NCI-H2107 treated with DMSO at 0.1 percent for 48 hours (cell line): ENCODE measurements around the gene CACUL1.
"Not testable (repeated sequence)": the region's sequence is repeated elsewhere in the genome, so short reads cannot be mapped to it uniquely, and the experiment has no call there.

Experiments used
- DNase-seq: peaks from one replicate; lab custom pipeline; 2025; ENCODE audit not compliant: unreplicated experiment; lab: John Stamatoyannopoulos, UW

Gene CACUL1

DNA sequence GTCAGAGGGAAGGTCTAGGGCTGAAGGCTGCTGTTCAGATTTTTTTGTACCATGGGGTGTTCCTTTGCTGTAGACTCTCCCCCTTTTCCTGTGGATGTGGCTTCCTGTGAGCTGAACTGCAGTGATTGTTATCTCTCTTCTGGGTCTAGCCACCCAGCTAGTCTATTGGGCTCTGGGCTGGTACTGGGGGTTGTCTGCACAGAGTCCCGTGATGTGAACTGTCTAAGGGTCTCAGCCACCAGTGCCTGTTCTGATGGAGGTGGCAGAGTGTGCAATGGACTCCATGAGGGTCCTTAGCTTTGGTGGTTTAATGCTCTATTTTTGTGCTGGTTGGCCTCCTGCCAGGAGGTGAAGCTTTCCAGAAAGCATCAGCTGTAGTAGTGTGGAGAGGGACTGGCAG lies 96.6 kb downstream of the CACUL1 start:
- DNase-seq: not testable (repeated sequence)

GRCh38 chr10:118645294-118645693 lies 109.5 kb downstream of the CACUL1 start:
- DNase-seq: not testable (repeated sequence)

- no peak for DNase-seq
Observed at GRCh38 chr10:118642228-118642627, 112.5 kb downstream of the CACUL1 start.

GRCh38 chr10:118638680-118639079 lies 116.1 kb downstream of the CACUL1 start:
- no peak for DNase-seq

DNA sequence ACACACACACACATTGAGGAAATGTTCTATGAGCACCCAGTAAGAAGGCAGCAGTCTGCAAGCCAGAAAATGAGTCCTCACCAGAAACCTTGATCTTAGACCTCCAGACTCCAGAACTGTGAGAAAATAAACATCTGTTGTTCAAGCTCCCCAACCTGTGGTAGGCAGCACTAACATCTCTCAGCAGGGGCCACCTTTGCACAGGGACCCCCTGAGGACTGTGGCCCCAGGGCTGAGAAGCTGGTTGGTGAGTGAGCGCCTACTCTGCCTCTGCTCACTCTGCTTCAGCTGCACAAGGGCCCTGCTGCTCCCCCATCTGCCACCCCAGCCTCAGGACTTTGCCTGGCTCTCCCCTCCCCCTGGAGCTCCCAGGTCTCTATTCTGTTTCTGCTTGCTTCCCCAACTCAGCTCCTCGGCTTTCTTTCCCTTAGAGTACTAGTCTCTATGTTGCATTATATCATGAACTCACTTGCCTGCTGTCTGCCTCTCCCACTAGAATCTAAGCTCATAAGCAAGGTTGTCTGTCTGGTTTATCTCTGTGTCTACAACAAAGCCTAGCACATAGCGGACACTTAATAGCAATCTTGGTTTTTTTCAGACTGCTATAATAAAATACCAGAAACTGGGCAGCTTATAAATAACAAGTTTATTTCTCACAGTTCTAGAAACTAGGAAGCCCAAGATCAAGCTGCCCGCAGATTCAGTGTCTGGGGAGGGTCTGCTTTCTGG lies 118.9 kb downstream of the CACUL1 start:
- DNase-seq: no peak

GRCh38 chr10:118633786-118634185 lies 121.0 kb downstream of the CACUL1 start:
- DNase-seq: no peak

DNA sequence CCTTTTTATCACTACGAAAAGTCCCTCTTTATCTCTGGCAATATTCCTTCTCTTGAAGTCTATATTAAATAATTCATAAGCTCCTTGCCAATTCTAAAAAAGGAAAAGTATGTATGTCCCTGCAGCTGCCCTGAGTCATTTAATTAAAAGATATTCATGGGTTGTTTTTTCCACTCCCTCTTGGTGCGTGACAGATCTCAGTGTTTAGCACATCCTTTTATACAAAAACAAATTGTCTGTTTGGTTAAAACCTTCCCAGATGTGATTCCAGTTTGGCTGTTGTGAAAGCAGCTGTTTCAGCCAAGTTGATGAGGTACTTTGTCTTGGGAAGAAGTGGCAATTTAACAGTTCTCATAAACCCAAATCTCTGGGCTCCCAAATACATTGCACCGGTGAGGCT lies 125.6 kb downstream of the CACUL1 start:
- DNase-seq: no peak

- no peak for DNase-seq
Observed at GRCh38 chr10:118628397-118628796, 126.4 kb downstream of the CACUL1 start.

DNA sequence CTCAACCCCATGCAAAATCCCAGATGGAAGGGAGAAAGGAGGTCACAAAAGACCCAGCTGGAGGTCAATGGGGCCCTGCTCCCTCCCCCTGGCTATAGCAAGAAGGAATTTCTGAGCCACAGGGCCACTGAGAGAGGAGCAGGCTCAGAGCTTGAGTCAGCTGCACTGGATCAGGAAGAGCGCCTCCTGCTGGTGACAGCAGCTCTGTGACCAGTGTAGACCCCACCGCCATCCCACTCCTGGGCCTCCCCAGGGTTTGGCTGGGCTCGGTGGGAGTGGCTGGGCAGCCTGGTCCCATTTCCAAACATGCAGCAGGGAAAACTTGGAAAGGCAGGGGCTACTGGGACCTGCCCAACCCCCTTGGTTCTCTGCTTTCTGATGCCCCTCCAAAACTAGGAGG lies 127.8 kb downstream of the CACUL1 start:
- no peak for DNase-seq
